Measurements from ENCODE around the gene ATP1A1.

DNA sequence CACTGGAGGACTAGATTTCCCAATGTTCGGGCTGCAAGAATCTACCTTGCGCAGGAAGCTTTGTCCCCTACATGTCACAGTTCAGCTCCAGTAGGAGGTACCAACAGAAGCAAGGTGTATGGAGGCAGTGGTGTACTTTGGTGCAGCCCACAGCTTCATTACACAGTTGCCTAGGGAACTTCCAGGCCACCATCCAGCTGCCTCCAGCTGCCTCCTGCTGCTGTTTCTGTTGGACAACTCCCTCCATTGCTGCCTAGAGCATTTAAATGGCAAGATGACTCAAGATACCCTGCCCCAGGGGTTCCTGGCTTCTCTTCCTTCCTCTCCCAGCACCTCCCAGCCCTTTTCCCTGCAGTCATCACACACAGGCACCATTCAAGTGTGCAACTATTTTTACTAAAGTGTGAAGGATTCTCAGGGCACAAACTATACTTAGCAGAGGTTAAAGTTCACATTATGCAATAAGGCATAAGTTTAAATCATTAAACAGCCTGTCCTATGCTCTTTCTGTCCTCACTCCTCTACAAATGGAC lies 39.0 kb upstream of the ATP1A1 start:
- no peak for TF ChIP-seq POLR2AphosphoS5 (IDR thresholded peaks at IDR 0.05; ENCODE audit: low read depth)
- no peak for TF ChIP-seq CTCF (conservative IDR thresholded peaks at IDR 0.05; ENCODE audit: low read depth in 2 of 2)
- TF ChIP-seq CREB1 (CRISPR knock-in tag; IDR thresholded peaks at IDR 0.05; ENCODE audit: low read depth), result no peak
- no peak for TF ChIP-seq EZH2 (IDR thresholded peaks at IDR 0.05; ENCODE audit: low read depth, unreplicated experiment)
- no peak for TF ChIP-seq EZH2phosphoT487 (IDR thresholded peaks at IDR 0.05; ENCODE audit: unreplicated experiment)
- TF ChIP-seq REST (IDR thresholded peaks at IDR 0.05; ENCODE audit: unreplicated experiment), result no peak
- no peak for TF ChIP-seq STAT1 (IDR thresholded peaks at IDR 0.05; ENCODE audit: unreplicated experiment)
- TF ChIP-seq, protein P1, sequence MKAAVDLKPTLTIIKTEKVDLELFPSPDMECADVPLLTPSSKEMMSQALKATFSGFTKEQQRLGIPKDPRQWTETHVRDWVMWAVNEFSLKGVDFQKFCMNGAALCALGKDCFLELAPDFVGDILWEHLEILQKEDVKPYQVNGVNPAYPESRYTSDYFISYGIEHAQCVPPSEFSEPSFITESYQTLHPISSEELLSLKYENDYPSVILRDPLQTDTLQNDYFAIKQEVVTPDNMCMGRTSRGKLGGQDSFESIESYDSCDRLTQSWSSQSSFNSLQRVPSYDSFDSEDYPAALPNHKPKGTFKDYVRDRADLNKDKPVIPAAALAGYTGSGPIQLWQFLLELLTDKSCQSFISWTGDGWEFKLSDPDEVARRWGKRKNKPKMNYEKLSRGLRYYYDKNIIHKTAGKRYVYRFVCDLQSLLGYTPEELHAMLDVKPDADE (IDR thresholded peaks at IDR 0.05), result no peak
